Measurements from ENCODE around the gene C9.
A peak's percentile ranks its signal among the peaks of the same experiment; 100 is the strongest.
"Not testable (repeated sequence)": the region's sequence is repeated elsewhere in the genome, so short reads cannot be mapped to it uniquely, and the experiment has no call there.

C9 gene

DNA sequence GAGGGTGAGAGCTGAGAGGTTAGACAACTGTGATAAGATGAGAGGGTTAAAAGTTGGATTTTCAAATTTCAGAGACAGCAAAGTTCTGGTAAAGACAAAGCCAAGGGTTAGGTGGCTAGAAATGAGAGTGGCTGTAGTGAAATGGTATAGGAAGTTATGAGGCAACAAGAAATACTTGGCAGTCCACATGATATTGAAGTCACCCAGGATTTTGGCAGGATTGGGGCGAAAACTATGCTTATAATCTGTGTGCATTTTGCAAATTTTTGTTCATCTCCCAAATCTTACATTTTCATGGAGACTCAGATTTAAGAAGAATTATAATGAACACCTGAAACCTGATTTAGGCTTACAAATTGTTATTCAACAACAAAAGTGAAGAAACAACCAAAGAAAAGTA lies 35.6 kb downstream of the C9 start:
- no peak for DNase-seq (ENCODE audit: low spot score)

DNA sequence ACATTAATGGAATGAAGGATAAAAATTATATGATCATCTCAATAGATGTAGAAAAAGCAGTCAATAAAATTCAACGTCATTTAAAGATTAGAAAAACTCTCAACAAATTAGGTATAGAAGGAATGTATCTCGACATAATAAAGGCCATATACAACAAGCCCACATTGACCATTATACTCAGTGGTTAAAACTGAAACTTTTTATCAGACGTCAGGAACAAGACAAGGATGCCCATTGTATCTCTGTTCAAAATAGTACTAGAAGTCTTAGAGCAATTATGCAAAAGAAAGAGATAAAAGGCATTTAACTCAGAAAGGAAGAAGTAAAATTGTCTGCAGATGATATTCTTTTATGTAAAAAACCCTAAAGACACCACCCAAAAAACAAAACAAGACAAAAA lies 40.8 kb downstream of the C9 start:
- no peak for DNase-seq (ENCODE audit: low spot score)

DNA sequence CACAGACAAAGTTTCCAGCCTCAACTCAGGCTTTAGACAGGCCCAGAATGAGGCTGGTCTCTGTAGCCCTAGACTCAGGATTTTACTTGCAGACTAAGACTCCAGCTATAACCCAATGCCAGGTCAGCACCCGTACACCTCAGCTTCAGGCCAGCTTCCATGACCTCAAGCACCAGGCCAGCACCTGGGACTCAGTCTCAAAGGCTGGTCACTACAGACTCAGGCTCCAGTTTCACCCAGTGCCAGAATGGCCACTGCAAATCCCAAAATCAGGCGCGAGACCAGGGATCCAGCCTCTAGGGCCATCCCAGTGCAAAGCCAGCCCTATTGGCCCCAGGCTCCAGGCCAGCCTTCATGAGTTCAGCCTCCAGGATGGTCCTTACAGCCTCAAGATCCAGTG lies 44.9 kb downstream of the C9 start:
- no peak for DNase-seq (ENCODE audit: low spot score)

DNA sequence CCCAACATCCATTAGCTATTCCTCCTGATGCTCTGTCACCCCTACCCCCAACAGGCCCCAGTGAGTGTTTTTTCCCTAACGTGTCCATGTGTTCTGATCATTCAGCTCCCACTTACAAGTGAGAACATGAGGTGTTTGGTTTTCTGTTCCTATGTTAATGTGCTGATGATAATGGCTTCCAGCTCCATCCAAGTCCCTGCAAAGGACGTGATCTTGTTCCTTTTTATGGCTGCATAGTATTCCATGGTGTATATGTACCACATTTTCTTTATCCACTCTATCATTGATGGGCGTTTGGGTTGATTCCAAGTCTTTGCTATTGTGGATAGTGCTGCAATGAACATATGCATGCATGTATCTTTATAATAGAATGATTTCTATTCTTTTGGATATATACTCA lies 47.8 kb downstream of the C9 start:
- not testable (repeated sequence) for DNase-seq (ENCODE audit: low spot score)

DNA sequence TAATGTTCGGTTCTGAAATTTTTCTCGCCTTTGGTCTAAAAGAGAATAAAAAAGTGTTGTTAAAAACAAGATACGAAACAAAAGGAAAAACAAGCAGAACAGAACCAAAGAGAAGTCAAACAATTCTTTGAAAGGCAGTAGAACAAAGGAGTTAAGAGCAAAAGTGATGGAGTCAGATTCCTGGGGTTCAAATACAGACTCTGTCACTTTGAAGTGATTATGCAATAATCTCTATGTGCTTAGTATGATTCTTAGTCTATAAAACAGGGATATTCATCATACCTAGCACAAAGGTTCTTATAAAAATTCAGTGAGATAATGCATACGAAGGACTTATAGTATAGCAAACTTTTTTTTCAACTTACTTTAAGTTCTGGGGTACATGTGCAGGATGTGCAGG lies 48.3 kb downstream of the C9 start:
- DNase-seq (ENCODE audit: low spot score): no peak

DNA sequence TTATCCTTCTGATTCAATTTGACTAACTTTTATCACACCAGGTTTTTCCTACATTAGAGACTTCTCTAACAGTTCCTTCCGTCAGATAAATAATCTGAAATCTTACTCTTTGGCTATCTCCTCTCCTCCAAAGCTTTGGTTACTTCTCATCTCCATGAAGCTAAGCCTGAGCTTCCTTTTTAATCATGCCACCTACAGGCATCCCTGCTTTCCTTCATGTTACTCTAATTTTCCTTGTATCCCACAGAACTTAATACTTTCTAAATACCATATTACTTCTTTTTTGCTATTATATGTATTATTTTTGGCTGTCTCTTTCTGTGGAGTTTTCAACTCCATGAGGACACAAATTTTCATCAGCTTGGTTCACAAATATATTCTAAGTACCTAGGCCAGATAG lies 49.7 kb downstream of the C9 start:
- DNase-seq (ENCODE audit: low spot score): no peak

DNA sequence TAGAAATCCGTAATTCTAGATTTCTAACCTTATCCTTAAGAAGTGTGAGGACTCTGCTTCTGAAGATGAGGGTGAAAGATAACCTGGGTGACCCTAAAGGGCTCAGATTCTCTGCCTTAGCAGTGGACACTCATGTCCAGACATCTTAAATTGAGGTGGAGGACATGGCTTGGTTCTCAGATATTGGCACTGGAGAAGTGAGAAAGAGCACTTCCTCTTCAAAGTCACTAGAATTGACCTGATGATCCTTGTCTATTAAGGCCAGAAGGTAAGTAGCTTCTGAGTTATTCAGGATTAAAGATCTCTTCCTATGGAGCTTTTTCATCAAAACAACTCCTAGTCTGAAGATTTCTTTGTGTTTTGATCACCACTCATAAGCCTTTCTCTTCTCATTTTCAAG lies 54.8 kb downstream of the C9 start:
- no peak for DNase-seq (ENCODE audit: low spot score)

DNA sequence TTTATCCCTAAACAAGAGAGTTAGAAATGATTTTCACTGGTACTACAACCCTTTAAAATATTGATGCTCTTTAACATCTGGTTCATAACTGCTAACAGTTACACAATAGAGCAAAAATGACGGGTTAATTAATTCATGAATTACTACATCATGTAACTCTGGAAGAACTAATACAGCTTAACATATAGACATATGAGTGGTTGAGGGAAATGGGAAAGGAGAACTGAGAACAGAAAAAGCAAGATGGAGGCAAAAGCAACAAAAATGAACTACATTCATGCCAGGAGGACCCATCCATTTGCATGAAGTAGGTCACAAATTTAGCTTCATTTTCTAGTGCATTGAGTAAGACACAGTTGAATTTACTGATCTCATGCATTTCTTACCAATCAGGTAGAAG lies 61.8 kb downstream of the C9 start:
- DNase-seq (ENCODE audit: low spot score): no peak

DNA sequence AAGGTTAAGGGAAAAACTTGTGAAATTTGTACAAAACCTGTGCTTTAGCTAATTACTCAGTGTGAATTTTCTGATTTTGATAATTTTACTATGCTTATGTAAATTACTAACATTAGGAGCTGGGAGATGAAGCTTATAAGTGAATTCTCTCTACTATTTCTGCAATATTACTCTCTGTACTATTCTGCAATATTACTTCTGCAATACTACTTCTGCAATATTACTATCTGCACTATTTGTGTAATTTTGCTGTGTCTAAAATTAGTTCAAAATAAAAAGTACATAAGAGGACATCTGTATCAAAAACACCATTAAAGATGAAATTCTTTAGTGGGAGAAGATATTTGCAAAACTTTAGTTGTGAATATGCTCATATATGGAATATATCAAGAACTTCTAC lies 62.9 kb downstream of the C9 start:
- DNase-seq (ENCODE audit: low spot score): no peak

DNA sequence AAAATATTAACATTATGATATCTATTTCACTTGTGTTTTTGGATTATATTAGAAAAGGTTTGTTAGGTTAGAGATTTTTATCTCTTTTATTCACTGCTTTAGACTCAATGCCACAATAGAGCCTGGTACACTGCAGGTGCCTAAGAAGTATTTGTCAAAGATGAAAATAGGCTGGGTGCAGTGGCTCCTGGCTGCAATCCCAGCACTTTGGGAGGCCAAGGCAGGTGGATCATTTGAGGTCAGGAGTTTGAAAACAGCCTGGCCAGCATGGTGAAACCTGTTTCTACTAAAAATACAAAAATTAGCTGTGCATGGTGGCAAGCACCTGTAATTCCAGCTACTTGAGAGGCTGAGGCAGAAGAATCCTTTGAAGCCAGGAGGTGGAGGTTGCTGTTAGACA lies 64.3 kb downstream of the C9 start:
- no peak for DNase-seq (ENCODE audit: low spot score)

DNA sequence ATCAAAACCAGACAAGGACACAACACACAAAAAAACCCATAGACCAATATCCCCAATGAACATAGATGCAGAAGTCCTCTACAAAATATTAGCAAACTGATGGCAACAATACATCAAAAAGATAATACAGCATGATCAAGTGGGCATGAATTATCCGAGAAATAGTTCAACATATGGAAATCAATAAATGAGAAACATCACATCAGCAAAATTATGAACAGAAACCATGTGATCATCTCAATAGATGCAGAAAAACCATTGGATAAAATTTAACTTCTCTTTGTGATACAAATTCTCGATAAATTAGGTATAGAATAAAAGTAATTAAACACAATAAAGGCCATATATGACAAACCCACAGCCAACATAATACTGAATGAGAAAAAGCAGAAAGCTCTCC lies 69.6 kb downstream of the C9 start:
- DNase-seq (ENCODE audit: low spot score): no peak

DNA sequence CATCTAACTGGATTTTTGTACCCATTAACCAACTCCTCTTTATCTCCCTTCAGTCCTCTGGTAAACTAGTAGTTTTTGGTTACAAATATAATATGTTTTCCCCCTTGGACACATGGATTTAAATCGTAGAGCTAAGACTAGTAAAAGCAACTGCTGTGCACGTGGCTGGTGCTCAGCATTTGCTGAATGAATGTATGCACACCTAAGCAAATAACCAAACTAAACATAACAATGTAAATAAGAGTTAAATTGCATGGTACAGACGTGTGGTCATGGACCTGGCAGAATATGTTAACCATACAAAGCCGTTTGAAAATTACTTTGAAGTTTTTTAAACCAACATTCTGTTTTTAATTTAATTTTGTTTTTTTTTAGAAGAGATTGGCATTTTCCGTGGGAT lies 79.7 kb downstream of the C9 start:
- no peak for DNase-seq (ENCODE audit: low spot score)

DNA sequence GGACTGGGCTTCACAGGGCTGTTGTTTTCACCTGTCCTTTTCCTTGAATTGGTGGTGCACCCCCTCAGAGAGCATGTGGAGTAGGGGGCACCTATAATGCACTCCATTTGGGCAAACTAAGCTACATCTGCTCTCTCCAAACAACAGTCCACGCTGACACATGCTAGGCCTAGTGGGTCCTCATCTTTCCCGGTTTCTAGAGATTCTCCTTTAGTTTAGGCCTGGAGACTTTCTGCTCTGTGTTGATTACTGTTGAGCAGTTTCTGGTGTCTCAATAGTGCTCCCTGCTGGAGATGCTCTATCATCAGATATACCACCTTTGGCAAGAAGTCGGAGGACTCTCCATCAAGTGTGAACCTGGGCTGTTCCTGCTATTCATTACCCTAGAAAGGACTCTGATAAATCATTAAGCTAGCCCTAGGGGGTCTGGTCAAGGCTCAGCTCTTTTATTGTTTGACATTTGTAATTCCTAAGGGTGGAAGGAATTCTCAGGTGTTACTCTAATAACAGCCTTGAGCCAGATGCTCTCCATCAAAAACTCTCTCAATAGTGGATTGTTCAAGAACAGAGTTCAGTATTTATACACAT lies 81.0 kb downstream of the C9 start:
- DNase-seq (ENCODE audit: low spot score): peak; percentile 77

DNA sequence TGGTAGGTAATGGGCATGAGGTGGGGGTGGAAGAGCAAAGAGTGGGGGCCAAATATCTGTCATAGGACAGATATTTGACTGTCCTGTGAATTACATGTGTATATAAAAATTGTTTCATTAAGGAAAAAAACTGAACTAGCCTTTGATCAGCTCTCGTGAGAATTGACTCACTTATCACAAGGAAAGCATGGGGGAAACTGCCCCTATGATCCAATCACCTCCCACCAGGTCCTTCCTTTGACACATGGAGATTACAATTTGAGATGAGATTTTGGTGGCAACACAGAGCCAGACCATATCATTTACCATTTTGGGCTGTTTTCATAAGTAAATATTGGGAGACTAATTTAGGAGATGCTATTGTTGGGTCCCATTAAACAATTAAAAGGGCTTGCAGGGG lies 81.7 kb downstream of the C9 start:
- no peak for DNase-seq (ENCODE audit: low spot score)

DNA sequence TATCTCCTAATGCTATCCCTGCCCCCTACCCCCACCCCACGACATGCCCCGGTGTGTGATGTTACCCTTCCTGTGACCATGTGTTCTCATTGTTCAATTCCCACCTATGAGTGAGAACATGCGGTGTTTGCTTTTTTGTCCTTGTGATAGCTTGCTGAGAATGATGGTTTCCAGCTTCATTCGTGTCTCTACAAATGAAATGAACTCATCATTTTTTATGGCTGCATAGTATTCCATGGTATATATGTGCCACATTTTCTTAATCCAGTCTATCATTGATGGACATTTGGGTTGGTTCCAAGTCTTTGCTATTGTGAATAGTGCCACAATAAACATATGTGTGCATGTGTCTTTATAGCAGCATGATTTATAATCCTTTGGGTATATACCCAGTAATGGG lies 88.4 kb downstream of the C9 start:
- not testable (repeated sequence) for DNase-seq (ENCODE audit: low spot score)

DNA sequence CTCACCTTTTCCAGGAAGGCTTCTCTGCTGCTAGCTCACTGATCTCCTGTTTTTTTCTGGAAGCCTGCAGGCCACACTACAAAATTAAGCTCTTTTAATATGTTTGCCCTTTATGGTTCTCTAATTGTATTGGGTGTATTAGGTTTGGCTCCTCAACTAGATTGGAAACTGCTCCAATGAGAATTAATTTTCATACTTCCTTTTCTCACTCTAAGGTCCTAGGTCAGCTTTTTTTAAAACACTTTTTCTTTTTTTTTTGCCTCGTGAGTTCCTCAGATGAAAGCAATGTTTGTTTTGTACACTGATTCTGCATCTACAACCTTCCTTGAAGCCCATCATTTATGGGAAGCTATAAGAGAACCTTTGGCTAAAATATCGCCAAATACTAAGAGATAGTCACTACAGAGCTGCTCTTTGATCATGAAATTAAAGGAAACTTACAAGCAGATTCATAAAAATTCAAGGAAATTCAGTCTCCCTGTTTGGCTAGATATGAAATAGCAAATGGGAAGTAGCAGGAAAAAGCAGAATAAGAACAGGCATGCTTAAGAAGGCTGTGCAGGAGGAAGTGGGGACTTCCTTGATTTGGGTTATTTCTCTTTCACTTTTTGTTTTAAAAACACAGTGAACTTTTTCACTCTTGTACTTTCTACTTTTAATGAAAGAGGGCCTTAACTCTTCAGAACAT lies 89.8 kb downstream of the C9 start:
- no peak for DNase-seq (ENCODE audit: low spot score)

DNA sequence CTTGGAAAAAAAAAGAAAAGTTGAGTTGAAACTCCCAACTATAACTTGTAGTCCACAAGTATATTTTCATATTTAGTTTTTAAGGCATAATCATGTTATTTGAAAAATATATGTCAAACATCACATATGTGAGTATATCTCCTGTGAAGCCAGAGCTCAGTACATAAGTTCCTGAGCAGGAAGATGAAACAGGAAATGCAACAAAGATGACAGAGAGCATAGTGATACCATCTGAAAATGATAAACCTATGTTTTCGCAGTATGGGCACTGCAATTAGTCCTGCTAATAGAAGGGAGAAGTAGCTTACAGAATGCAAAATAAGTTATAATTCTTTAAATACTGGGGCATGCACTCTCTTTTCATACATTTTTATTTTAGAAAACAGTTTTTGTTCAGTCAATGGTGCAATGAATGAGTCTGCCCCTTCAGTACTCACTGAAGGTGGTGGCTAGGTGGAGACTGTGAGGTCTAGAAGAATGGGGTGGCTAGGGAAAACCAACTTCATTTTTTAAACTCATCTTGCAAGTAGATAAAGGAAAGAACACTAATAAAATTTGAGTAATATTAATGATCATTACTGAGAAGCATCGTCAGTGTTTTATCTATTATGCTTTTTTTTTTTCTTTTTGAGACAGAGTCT lies 90.9 kb downstream of the C9 start:
- DNase-seq (ENCODE audit: low spot score): no peak

DNA sequence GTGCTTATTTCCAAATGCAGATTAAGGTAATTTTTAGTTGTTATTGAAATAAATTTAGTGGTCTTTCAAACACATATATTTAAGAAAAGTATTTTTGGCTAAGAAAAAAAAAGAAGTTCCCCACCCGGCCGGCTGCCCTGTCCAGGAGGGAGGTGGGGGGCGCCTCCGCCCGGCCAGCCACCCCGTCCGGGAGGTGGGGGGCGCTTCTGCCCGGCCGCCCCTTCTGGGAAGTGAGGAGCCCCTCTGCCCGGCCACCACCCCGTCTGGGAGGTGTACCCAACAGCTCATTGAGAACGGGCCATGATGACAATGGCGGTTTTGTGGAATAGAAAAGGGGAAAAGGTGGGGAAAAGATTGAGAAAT lies 91.4 kb downstream of the C9 start:
- DNase-seq (ENCODE audit: low spot score): not testable (repeated sequence)

DNA sequence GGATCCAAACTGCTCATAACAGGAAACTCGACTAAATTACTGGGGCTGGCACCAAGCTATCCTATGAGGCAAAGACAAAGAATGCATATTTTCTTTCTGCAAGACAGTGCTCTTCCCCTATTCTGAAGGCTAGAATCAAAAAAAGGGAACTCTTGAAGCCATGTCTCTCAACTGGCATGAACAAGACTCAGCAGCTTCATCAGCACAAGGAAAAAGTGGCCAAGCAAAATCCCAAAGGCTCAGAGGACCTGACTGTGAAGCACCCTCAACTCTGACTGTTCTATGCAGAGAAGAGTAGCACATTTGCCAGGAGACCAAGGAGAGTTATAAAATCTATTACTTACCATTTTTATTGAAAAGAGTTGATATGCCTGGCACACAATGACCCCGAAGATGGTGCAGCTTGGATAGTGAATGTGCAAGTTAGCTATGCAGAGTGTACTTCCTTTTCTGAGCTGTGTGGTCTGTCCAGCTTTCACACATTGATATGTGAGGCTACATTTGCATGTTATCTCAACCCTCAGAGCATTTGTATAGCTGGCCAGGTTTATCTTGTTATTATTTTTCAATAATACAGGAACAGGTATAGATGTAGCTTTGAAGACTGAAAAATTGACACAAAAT lies 94.0 kb downstream of the C9 start:
- DNase-seq (ENCODE audit: low spot score): no peak

DNA sequence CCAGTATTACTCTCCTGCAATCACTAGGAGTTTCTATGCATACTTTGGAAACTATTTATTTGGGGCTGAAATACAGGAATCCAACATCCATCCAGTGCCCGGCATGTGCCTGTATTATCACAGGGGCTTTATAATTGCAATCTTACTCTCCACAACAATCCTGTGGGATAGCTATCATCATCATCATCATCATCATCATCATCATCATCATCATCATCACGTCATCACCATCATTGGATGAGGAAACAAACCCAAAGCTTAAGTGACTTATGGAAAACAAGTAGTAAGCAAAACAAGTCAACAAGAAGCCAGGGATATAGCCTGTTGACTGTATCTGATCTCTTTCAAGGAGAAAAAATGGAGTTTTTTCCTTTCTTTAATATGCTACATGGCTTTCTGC lies 97.1 kb downstream of the C9 start:
- DNase-seq (ENCODE audit: low spot score): no peak

DNA sequence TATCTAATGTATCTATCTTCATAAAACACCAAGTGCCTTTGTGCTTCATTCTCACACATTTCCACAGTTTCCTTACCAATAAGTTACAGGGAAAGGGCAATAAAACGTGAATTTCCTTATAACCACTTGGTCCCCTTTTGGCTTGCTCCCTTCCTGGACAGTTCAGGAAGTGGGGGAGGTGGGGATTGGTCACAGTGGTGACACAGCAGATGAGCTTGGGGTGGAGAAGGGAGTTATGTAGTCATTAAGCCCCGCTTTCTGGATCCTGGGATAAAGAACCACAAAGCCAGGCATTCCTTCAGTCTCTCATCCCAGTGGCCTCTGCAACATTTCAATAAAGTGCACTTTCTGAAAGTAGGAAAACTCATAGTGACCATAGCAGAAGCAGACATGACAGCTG lies 97.9 kb downstream of the C9 start:
- DNase-seq (ENCODE audit: low spot score): peak; percentile 46

DNA sequence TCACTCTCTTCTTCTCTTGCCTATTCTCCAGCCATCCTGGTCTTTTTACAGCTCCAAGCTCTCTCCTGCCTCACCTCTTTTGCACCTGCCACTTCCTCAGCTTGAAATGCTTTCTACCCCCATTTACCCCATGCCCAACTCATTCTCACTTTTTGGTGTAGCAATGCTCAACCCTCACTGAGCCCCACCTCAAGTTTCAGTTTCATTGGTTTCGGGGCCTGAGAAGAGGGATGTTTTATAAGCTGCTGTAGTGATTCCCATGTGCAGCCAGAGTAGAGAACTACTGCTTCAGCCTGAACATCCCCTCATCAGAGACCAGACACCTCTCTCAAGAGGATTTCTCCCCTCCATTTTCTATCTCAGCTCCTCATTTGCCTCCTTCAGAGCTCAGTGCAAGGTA lies 99.8 kb downstream of the C9 start:
- DNase-seq (ENCODE audit: low spot score): no peak

DNA sequence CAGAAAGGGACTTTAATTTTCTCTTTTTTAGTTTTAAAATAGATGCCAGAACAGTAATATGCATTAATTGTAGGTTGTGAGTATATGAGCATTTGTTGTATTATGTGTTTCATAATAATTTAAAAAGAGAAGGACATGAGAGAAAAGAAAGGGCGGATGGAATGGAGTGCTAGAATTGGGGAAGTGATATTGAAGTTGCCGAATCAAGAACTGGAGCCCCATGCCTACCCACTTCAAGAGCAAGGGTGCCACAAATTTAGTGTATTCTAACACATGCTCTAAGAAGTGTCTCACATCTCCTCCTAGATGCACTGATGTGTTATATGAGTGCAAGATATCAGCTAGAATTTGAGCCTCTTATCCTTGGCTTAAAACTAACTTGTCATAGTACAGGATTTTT lies 101.3 kb downstream of the C9 start:
- no peak for DNase-seq (ENCODE audit: low spot score)

DNA sequence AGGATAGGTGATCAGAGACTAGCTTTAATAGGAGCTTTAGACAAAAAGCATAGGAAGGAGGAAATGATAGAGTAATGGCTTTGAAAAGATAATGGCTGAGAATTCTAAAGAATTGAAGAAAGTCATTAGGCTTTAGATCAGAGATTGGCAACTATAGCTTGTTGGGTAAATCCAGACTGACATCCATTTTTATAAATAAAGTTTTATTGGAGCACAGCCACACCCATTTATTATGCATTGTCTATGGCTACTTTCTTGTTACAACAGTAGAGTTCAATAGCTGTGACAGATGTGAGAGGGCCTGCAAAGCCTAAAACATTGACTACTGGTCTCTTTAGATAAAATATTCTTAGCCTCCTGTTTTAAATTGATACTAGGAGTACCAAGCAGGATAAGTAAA lies 104.2 kb downstream of the C9 start:
- no peak for DNase-seq (ENCODE audit: low spot score)

Data from AG08395 (cell line).